Liver (tissue), 9 donors: Measurements from ENCODE around the gene KPNA2. TPM values are rescaled to one million over a fixed set of nuclear protein-coding genes. Genes with fewer than 3 reads are reported as not detected.
"Not testable (repeated sequence)": the region's sequence is repeated elsewhere in the genome, so short reads cannot be mapped to it uniquely, and the experiment has no call there.

Experiments
- DNase-seq: peaks from one replicate; pipeline ENCODE4 v3.0.0-alpha.2; 2017; ENCODE audit warnings: low spot score
- H3K27ac ChIP-seq, 2 donors: one replicate each; pipeline ENCODE4 v1.7.0; 2013; ENCODE audit warnings: inconsistent platforms in 2 of 2, low read length in 2 of 2, control low read depth in 1 of 2, low read depth in 1 of 2, mild to moderate bottlenecking in 1 of 2
- H3K27me3 ChIP-seq, 4 donors: one replicate each; pipeline versions ENCODE4 v1.6.1 to v1.7.0; 2013; ENCODE audit warnings: low read length in 3 of 4, inconsistent platforms in 1 of 4, mild to moderate bottlenecking in 1 of 4, moderate library complexity in 1 of 4; ENCODE audit not compliant: control insufficient read depth in 4 of 4, insufficient read depth in 4 of 4
- H3K36me3 ChIP-seq, 4 donors: one replicate each; pipeline versions ENCODE4 v1.6.1 to v1.7.0; 2013; ENCODE audit warnings: low read length in 3 of 4, mild to moderate bottlenecking in 3 of 4, low read depth in 1 of 4, moderate library complexity in 1 of 4; ENCODE audit not compliant: control insufficient read depth in 4 of 4, insufficient read depth in 3 of 4
- H3K4me1 ChIP-seq, 4 donors: one replicate each; pipeline versions ENCODE4 v1.6.1 to v1.7.0; 2013; ENCODE audit warnings: low read length in 3 of 4, mild to moderate bottlenecking in 3 of 4, moderate library complexity in 1 of 4; ENCODE audit not compliant: control insufficient read depth in 4 of 4, insufficient read depth in 4 of 4
- H3K4me3 ChIP-seq, 3 donors: one replicate each; pipeline versions ENCODE4 v1.6.1 to v1.7.0; 2013; ENCODE audit warnings: low read length in 3 of 3, control low read depth in 1 of 3, low read depth in 1 of 3, mild to moderate bottlenecking in 1 of 3
- H3K9ac ChIP-seq, 2 donors: one replicate each; pipeline ENCODE4 v1.7.0; 2013; ENCODE audit warnings: low read length in 2 of 2, mild to moderate bottlenecking in 2 of 2, moderate library complexity in 2 of 2, control low read depth in 1 of 2, low read depth in 1 of 2
- H3K9me3 ChIP-seq, 4 donors: one replicate each; pipeline versions ENCODE4 v1.6.1 to v1.7.0; 2013; ENCODE audit warnings: low read length in 3 of 4; ENCODE audit not compliant: control insufficient read depth in 4 of 4
- EGR1 ChIP-seq, 2 donors: IDR thresholded peaks; 2 replicates each; pipeline ENCODE4 v1.6.1; 2016 to 2018; ENCODE audit warnings: antibody characterized with exemption in 2 of 2, low read depth in 2 of 2
- FOXA1 ChIP-seq: IDR thresholded peaks from 2 replicates; pipeline ENCODE4 v1.6.1; 2016; ENCODE audit warnings: antibody characterized with exemption
- FOXA2 ChIP-seq: IDR thresholded peaks from 2 replicates; pipeline ENCODE4 v1.6.1; 2016; ENCODE audit warnings: antibody characterized with exemption
- GABPA ChIP-seq, 2 donors: IDR thresholded peaks in 1 of 2; conservative IDR thresholded peaks in 1 of 2; 2 replicates each; pipeline ENCODE4 v1.6.1; 2016; ENCODE audit warnings: antibody characterized with exemption in 2 of 2, mild to moderate bottlenecking in 1 of 2, moderate library complexity in 1 of 2
- HNF4G ChIP-seq: IDR thresholded peaks from 2 replicates; pipeline ENCODE4 v1.6.1; 2016; ENCODE audit warnings: antibody characterized with exemption
- JUND ChIP-seq, 2 donors: IDR thresholded peaks; 2 replicates each; pipeline ENCODE4 v1.6.1; 2016; ENCODE audit warnings: antibody characterized with exemption in 2 of 2
- MAX ChIP-seq: IDR thresholded peaks from 2 replicates; pipeline ENCODE4 v1.6.1; 2016; ENCODE audit warnings: antibody characterized with exemption
- NR2F2 ChIP-seq: IDR thresholded peaks from 2 replicates; pipeline ENCODE4 v1.6.1; 2016; ENCODE audit warnings: antibody characterized with exemption
- REST ChIP-seq: IDR thresholded peaks from 2 replicates; pipeline ENCODE4 v1.6.1; 2016; ENCODE audit warnings: antibody characterized with exemption, mild to moderate bottlenecking
- RXRA ChIP-seq, 2 donors: IDR thresholded peaks; 2 replicates each; pipeline ENCODE4 v1.6.1; 2017 to 2018; ENCODE audit warnings: antibody characterized with exemption in 2 of 2, mild to moderate bottlenecking in 1 of 2
- TAF1 ChIP-seq: conservative IDR thresholded peaks from 2 replicates; pipeline ENCODE4 v1.6.1; 2016; ENCODE audit warnings: antibody characterized with exemption, mild to moderate bottlenecking
- WGBS: extraction: QIAGEN DNeasy Blood & Tissue Kit; methylation state at CpG from one replicate; pipeline ENCODE4 v1.1.7; 2013; 5-methylcytosine and 5-hydroxymethylcytosine counted together
- polyA plus RNA-seq, 2 donors: library from polyadenylated mRNA; stranded (reverse) in 1 of 2; unstranded in 1 of 2; fragments of 200-250 nt in 1 of 2; fragments of >200 nt in 1 of 2; fragmentation: Nextera tagmentation in 1 of 2; extraction: Ambion mirVana in 1 of 2; gene quantifications; one replicate each; pipeline versions ENCODE4 v1.2.1 to v1.2.3, GENCODE V29; 2013 to 2015
- total RNA-seq, 2 donors: library from RNA; depleted of rRNA; stranded (reverse); fragments of >200 nt; gene quantifications; one replicate each; pipeline ENCODE4 v1.2.3, GENCODE V29; 2014
- TF ChIP-seq, protein P1 (sequence below): fragments of 150-350 bp; IDR thresholded peaks from 2 replicates; pipeline ENCODE4 v1.5.1; 2017; ENCODE audit warnings: improper control_type of control experiment, low read depth, low read length; ENCODE audit not compliant: missing input control
- donor health status: healthy.
- donor health status: healthy.
- donor health status: healthy.
- donor health status: healthy.
- donor health status: healthy.

KPNA2 gene
- total and polyA plus RNA-seq, 4 donors = 10.5 to 61.1 (median 17.8) TPM

- WGBS = 84% methylated on average over 9 of the region's 9 CpGs
- no peaks in the 10 kb centered on the region for H3K9me3 ChIP-seq
- no peak for TF ChIP-seq HNF4G
- TF ChIP-seq, protein P1, sequence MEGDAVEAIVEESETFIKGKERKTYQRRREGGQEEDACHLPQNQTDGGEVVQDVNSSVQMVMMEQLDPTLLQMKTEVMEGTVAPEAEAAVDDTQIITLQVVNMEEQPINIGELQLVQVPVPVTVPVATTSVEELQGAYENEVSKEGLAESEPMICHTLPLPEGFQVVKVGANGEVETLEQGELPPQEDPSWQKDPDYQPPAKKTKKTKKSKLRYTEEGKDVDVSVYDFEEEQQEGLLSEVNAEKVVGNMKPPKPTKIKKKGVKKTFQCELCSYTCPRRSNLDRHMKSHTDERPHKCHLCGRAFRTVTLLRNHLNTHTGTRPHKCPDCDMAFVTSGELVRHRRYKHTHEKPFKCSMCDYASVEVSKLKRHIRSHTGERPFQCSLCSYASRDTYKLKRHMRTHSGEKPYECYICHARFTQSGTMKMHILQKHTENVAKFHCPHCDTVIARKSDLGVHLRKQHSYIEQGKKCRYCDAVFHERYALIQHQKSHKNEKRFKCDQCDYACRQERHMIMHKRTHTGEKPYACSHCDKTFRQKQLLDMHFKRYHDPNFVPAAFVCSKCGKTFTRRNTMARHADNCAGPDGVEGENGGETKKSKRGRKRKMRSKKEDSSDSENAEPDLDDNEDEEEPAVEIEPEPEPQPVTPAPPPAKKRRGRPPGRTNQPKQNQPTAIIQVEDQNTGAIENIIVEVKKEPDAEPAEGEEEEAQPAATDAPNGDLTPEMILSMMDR = no peak
- no peak for TF ChIP-seq JUND (IDR thresholded peaks at IDR 0.05)
- TF ChIP-seq GABPA (IDR thresholded peaks at IDR 0.05 in 1 of 2, conservative IDR thresholded peaks at IDR 0.05 in 1 of 2) = no peak
- TF ChIP-seq FOXA1 = no peak
- TF ChIP-seq TAF1 = no peak
- TF ChIP-seq NR2F2 = no peak
- TF ChIP-seq MAX = no peak
- no peak for TF ChIP-seq FOXA2
- no peak for TF ChIP-seq REST
- TF ChIP-seq RXRA (IDR thresholded peaks at IDR 0.05) = no peak
- TF ChIP-seq EGR1 (IDR thresholded peaks at IDR 0.05; ENCODE audit: low read depth in 2 of 2) = no peak
- H3K9ac ChIP-seq = no peak overlapping the region
- DNase-seq = no peak
- H3K27ac ChIP-seq = no peak overlapping the region
- no peak overlapping the region for H3K4me3 ChIP-seq
- no peaks in the 10 kb centered on the region for H3K27me3 ChIP-seq
- H3K36me3 ChIP-seq = peaks cover 3 to 28% (median 14%) of the 10 kb centered on the region in 4 donors
- H3K4me1 ChIP-seq = no peaks in the 10 kb centered on the region
These were observed 11.8 kb downstream of the KPNA2 start for GRCh38 chr17:68047153-68047846.

- not testable (repeated sequence) for H3K27ac ChIP-seq, DNase-seq, H3K4me3 ChIP-seq, H3K4me1 ChIP-seq, H3K27me3 ChIP-seq, H3K9me3 ChIP-seq, H3K9ac ChIP-seq
- 91% methylated on average over 7 of the region's 7 CpGs for WGBS
- peaks cover 3 to 23% (median 11%) of the 10 kb centered on the region in 4 donors for H3K36me3 ChIP-seq
These were observed 12.5 kb downstream of the KPNA2 start for GRCh38 chr17:68047890-68048542.
